HepG2 (cell line): ENCODE measurements around the gene ANKRD31. TPM values are rescaled to one million over a fixed set of nuclear protein-coding genes. Genes with fewer than 3 reads are reported as not detected.

Experiments used
- ATAC-seq: fragments of 200-7000 bp; cut with Tn5 transposase; 3 replicates; pipeline ENCODE4 v1.9.1; 2020; ENCODE audit warnings: mild to moderate bottlenecking, moderate library complexity
- BruUV-seq: library from RNA; stranded (reverse); fragments of 400-500 nt; replicated peaks from 2 replicates; lab custom pipeline; 2021; lab: Mats Ljungman, UMichigan
- CTCF ChIA-PET: fragments of 300-600 bp; formaldehyde crosslinking; extraction: SDS; loops from one replicate; lab custom pipeline; 2021; ENCODE audit warnings: low total read pairs, inconsistent platforms, low intra/inter-chr PET ratio; lab: Yijun Ruan, JAX
- POLR2A ChIA-PET: fragments of 350-600 bp; sonication (Branson Sonifier 250); formaldehyde crosslinking; loops from one replicate; lab custom pipeline; 2020; ENCODE audit warnings: antibody characterized with exemption, inconsistent platforms; lab: Yijun Ruan, JAX
- DNase-seq: peaks from one replicate; pipeline ENCODE4 v3.0.0-alpha.2; 2015; ENCODE audit warnings: low spot score
- FAIRE-seq: peaks from 3 replicates; lab custom pipeline; 2011; peaks lifted over from hg19 to GRCh38; lab: Jason Lieb, UNC
- H2AFZ ChIP-seq: one replicate; pipeline ENCODE4 v1.6.1; 2011; ENCODE audit warnings: low read length, inconsistent platforms
- H3K27ac ChIP-seq: fragments of 300-600 bp; 3 replicates; pipeline ENCODE4 v1.8.0; 2011; ENCODE audit warnings: mixed run types, mild to moderate bottlenecking, mixed read lengths, low read length, inconsistent platforms; ENCODE audit not compliant: insufficient read depth; ENCODE audit errors: extremely low read length
- H3K27me3 ChIP-seq, 2 experiments: fragments of 200-600 bp in 1 of 2; 2 replicates in 1 of 2; 3 replicates in 1 of 2; pipeline versions ENCODE4 v1.6.0 to v1.8.0; 2011; ENCODE audit warnings: low read length in 2 of 2, mild to moderate bottlenecking in 2 of 2, moderate library complexity in 2 of 2, inconsistent platforms in 1 of 2; ENCODE audit not compliant: insufficient read depth in 2 of 2, control insufficient read depth in 1 of 2
- H3K36me3 ChIP-seq, 2 experiments: fragments of 200-600 bp in 1 of 2; replicated peaks in 1 of 2; 2 replicates in 1 of 2; 3 replicates in 1 of 2; pipeline versions ENCODE4 v1.5.1 to v1.8.0; 2011; ENCODE audit warnings: low read length in 2 of 2, inconsistent platforms in 1 of 2; ENCODE audit not compliant: insufficient read depth in 2 of 2, control insufficient read depth in 1 of 2
- H3K4me1 ChIP-seq: 2 replicates; pipeline ENCODE4 v1.5.1; 2012; ENCODE audit warnings: low read length, inconsistent platforms; ENCODE audit not compliant: insufficient read depth
- H3K4me2 ChIP-seq: 2 replicates; pipeline ENCODE4 v1.6.0; 2011; ENCODE audit warnings: low read depth, low read length, inconsistent platforms
- H3K4me3 ChIP-seq, 3 experiments: fragments of 200-600 bp in 1 of 3; sonication (generic), shearing (Covaris generic) in 1 of 3; replicated peaks in 1 of 3; 2 replicates each; pipeline ENCODE4 v1.5.1; 2011 to 2016; ENCODE audit warnings: low read length in 3 of 3, inconsistent platforms in 2 of 3, low read depth in 2 of 3, mild to moderate bottlenecking in 2 of 3, control low read depth in 1 of 3, mixed read lengths in 1 of 3; ENCODE audit not compliant: insufficient read depth in 1 of 3
- H3K79me2 ChIP-seq: one replicate; pipeline ENCODE4 v1.6.1; 2011; ENCODE audit warnings: low read length, inconsistent platforms; ENCODE audit not compliant: insufficient read depth
- H3K9ac ChIP-seq: 2 replicates; pipeline ENCODE4 v1.6.0; 2011; ENCODE audit warnings: mild to moderate bottlenecking, low read depth, low read length, inconsistent platforms; ENCODE audit not compliant: insufficient read depth
- H3K9me3 ChIP-seq: 2 replicates; pipeline ENCODE4 v1.5.1; 2012; ENCODE audit warnings: mild to moderate bottlenecking, low read length
- H4K20me1 ChIP-seq: 2 replicates; pipeline ENCODE4 v1.6.0; 2011; ENCODE audit warnings: inconsistent platforms, mild to moderate bottlenecking, low read length, moderate library complexity; ENCODE audit not compliant: insufficient read depth
- REL ChIP-seq: sonication (generic); formaldehyde crosslinking; conservative IDR thresholded peaks from 2 replicates; pipeline ENCODE4 v1.8.0; 2022; ENCODE audit warnings: mild to moderate bottlenecking, missing genetic modification reagents, moderate library complexity
- SYNCRIP ChIP-seq: fragments of 200-400 bp; formaldehyde crosslinking; IDR thresholded peaks from 2 replicates; pipeline ENCODE4 v1.6.1; 2018; ENCODE audit warnings: mild to moderate bottlenecking, low read depth, low read length; ENCODE audit not compliant: insufficient read depth
- YY1 ChIP-seq: IDR thresholded peaks from 2 replicates; pipeline ENCODE4 v1.6.1; 2011; ENCODE audit warnings: low read length, low read depth, moderate library complexity, mild to moderate bottlenecking; ENCODE audit not compliant: insufficient read depth, insufficient replicate concordance
- ZNF253 ChIP-seq: sonication (generic); formaldehyde crosslinking; IDR thresholded peaks from 2 replicates; pipeline ENCODE4 v1.8.0; 2022; ENCODE audit warnings: mild to moderate bottlenecking, missing genetic modification reagents, borderline replicate concordance
- ZNF720 ChIP-seq: sonication (generic); formaldehyde crosslinking; IDR thresholded peaks from 2 replicates; pipeline ENCODE4 v1.4.0; 2020; ENCODE audit warnings: missing genetic modification reagents
- in situ Hi-C: cut with HindIII; loops from 2 replicates; pipeline ENCODE4 v1.10.0; 2017; ENCODE audit warnings: low pct_unique_long_range_greater_than_20kb; ENCODE audit not compliant: extremely low pct_ligation_motif_present
- intact Hi-C: fragments of 100-400 bp; cut with micrococcal nuclease; formaldehyde crosslinking; loops from one replicate; pipeline ENCODE4 v1.10.0; 2022; ENCODE audit not compliant: unreplicated experiment
- polyA plus RNA-seq, 8 experiments: library from polyadenylated mRNA; depleted of rRNA in 3 of 8; stranded (reverse) in 7 of 8; unstranded in 1 of 8; fragments of >200 nt; fragmentation: Illumina TruSeq in 4 of 8; extraction: Trizol in 4 of 8; gene quantifications; 2 replicates each; pipeline versions ENCODE4 v1.2.1 to v1.2.3, GENCODE V29; 2011 to 2016; ENCODE audit warnings: low read depth in 4 of 8, missing spikeins in 1 of 8, mixed read lengths in 1 of 8; ENCODE audit not compliant: insufficient read depth in 1 of 8
- total RNA-seq, 5 experiments: library from RNA; depleted of rRNA; stranded (reverse); fragments of >200 nt; fragmentation: Illumina TruSeq; extraction: Trizol; gene quantifications; 2 replicates each; pipeline ENCODE4 v1.2.3, GENCODE V29; 2016; ENCODE audit warnings: low read depth in 1 of 5
- TF ChIP-seq, protein P1 (sequence below): sonication (generic); formaldehyde crosslinking; IDR thresholded peaks from 2 replicates; pipeline ENCODE4 v1.4.0; 2020; ENCODE audit warnings: missing genetic modification reagents, borderline replicate concordance
- TF ChIP-seq, protein P2 (sequence below): sonication (generic); formaldehyde crosslinking; IDR thresholded peaks from 2 replicates; pipeline ENCODE4 v1.4.0; 2020; ENCODE audit warnings: missing genetic modification reagents, borderline replicate concordance

ANKRD31 gene
- total and polyA plus RNA-seq, 2 of the 13 experiments (the other 11 are each of a cell fraction or from before 2014, with no cell fraction given): 0.01 to 0.09 TPM

DNA sequence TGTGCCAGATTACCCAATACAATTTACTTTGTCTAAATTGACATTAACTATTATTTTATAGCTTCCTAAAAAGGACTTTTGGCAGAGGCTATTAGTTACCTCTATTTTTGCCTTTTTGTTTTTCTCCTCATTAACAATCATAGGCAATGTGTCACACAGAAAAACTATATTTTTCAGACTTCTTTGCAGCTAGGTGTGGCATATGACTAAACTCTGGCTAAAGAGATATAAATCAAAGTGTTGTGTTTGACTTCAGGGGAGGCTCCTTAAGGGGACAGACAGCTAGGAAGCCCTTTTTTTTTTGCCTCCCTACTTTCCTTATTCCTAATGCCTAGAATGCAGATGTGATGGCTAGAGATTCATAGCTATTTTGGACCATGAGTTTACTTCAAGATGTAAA, 164.6 kb downstream of the ANKRD31 start:
- Histone ChIP-seq H3K4me1 (no peaks in the 10 kb centered on the region), H3K27me3 (no peaks in the 10 kb centered on the region; a peak in 1 of 5 replicates), H3K36me3 (no peaks in the 10 kb centered on the region), H3K27ac (no peak overlapping the region), H2AFZ (no peak overlapping the region), H3K9ac (no peak overlapping the region), H3K79me2 (no peaks in the 10 kb centered on the region), H3K4me2 (no peak overlapping the region), H4K20me1 (no peaks in the 10 kb centered on the region), H3K9me3 (no peaks in the 10 kb centered on the region), H3K4me3 (no peak overlapping the region)
- TF ChIP-seq YY1 (no peak), SYNCRIP (no peak), ZNF720 (CRISPR knock-in tag) (no peak), ZNF253 (CRISPR knock-in tag) (no peak), REL (CRISPR knock-in tag) (no peak)
- TF ChIP-seq, protein P1, sequence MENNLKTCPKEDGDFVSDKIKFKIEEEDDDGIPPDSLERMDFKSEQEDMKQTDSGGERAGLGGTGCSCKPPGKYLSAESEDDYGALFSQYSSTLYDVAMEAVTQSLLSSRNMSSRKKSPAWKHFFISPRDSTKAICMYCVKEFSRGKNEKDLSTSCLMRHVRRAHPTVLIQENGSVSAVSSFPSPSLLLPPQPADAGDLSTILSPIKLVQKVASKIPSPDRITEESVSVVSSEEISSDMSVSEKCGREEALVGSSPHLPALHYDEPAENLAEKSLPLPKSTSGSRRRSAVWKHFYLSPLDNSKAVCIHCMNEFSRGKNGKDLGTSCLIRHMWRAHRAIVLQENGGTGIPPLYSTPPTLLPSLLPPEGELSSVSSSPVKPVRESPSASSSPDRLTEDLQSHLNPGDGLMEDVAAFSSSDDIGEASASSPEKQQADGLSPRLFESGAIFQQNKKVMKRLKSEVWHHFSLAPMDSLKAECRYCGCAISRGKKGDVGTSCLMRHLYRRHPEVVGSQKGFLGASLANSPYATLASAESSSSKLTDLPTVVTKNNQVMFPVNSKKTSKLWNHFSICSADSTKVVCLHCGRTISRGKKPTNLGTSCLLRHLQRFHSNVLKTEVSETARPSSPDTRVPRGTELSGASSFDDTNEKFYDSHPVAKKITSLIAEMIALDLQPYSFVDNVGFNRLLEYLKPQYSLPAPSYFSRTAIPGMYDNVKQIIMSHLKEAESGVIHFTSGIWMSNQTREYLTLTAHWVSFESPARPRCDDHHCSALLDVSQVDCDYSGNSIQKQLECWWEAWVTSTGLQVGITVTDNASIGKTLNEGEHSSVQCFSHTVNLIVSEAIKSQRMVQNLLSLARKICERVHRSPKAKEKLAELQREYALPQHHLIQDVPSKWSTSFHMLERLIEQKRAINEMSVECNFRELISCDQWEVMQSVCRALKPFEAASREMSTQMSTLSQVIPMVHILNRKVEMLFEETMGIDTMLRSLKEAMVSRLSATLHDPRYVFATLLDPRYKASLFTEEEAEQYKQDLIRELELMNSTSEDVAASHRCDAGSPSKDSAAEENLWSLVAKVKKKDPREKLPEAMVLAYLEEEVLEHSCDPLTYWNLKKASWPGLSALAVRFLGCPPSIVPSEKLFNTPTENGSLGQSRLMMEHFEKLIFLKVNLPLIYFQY (CRISPR knock-in tag): no peak
- TF ChIP-seq, protein P2, sequence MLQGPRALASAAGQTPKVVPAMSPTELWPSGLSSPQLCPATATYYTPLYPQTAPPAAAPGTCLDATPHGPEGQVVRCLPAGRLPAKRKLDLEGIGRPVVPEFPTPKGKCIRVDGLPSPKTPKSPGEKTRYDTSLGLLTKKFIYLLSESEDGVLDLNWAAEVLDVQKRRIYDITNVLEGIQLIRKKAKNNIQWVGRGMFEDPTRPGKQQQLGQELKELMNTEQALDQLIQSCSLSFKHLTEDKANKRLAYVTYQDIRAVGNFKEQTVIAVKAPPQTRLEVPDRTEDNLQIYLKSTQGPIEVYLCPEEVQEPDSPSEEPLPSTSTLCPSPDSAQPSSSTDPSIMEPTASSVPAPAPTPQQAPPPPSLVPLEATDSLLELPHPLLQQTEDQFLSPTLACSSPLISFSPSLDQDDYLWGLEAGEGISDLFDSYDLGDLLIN (CRISPR knock-in tag): no peak
- no peak for DNase-seq
- ChIA-PET CTCF (no interaction called here), POLR2A (no interaction called here)
- no peak for ATAC-seq
- in situ Hi-C loops: no loop called here
- intact Hi-C loops: no loop called here
- FAIRE-seq: no peak
- BruUV-seq: no TSS peak
